Left ventricle myocardium superior (tissue), 1 donor: ENCODE measurements around the gene CHRDL2. TPM values are rescaled to one million over a fixed set of nuclear protein-coding genes. Genes with fewer than 3 reads are reported as not detected.
"Not testable (repeated sequence)": the region's sequence is repeated elsewhere in the genome, so short reads cannot be mapped to it uniquely, and the experiment has no call there.

ENCODE experiments used
- ATAC-seq: fragments of 200-7000 bp; cut with Tn5 transposase; one replicate; pipeline ENCODE4 v1.9.1; 2020; ENCODE audit warnings: mild to moderate bottlenecking, moderate library complexity
- DNase-seq: peaks from one replicate; pipeline ENCODE4 v3.0.0-alpha.2; 2020
- intact Hi-C: fragments of 100-400 bp; cut with micrococcal nuclease; formaldehyde crosslinking; loops from one replicate; pipeline ENCODE4 v1.11.0; 2022
- total RNA-seq: library from RNA; stranded (reverse); fragmentation: NEBNext Ultra II Directional; extraction: Animal tissue kit (Norgen Biotek cat#: 25700); gene quantifications from one replicate; pipeline ENCODE4 v1.2.1, GENCODE V29; 2021
- donor health status: DM: no; HTN: yes; CAD: no; lungs with severe emphysema.

The CHRDL2 gene
- total RNA-seq, 1 donor from 2014 or later, result 3.9 TPM

DNA sequence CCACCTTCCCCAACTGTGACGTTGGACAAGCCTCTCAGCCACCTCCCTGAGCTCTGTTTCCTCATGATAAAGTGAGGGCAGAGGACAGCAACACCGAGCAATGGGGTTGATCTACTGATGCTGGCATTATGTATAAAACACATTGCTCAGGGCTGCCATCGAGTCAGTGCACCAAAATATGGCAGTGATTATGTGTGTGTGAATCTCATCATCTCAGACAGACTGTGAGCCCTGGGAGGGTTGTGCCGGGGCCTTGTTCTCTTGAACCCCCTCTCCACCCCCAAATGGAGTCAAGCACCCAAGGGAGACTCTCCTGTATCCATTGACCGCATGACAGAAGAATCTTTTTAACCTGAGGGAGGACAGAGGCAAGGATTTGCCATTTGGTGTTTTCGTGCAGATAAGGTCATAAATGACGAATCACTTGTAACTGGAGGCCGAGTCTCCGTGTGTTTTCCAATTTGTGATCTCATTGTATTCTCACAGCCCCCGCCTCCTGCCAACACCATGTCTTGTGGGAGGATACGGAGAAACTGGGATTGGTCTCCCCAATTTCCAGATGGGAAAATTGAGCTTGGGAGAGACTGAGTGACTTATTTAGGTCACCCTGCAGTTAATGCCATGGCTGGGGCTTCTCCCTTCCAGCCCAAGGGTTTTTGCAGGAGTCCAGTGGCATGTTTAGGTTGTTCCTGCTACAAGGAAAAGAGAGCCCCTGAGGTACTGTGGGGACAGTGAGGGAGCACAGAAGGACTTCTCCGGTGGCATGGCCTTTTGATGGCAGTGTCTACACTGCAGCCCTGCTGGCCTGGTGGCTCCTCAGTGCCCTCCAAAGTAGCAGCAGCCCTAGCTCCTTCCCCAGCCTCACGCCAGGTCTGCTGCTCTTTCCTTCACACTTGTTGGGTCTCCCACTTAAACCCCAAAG lies 52.4 kb downstream of the CHRDL2 start:
- intact Hi-C loops, result no loop called here
- DNase-seq (no peak), ATAC-seq (peak; percentile 37)

GRCh38 chr11:74678041-74678440 lies 53.2 kb downstream of the CHRDL2 start:
- ATAC-seq (no peak), DNase-seq (no peak)
- intact Hi-C loops, result no loop called here

DNA sequence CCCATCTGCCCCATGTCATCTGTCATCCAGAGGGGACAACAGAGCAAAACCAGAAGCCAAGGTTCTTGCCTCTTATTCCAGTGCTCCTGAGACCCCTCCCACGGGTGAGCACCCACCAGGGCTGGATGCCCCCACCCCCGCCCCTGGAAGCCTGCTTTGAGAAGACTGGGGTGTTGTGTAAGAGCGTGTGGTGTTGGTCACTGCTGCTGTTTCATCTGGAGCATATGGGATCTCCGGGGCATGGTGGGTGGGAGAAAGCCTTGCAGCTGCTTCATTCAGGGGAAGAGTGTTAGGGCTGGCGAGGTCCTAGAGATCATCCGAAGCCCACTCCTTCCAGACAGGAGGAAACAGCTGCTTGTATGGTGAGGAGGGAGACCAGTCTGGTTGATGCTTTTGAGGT lies 54.1 kb downstream of the CHRDL2 start:
- DNase-seq, result no peak
- intact Hi-C loops, result no loop called here
- ATAC-seq, result no peak

GRCh38 chr11:74676596-74676995 lies 54.6 kb downstream of the CHRDL2 start:
- intact Hi-C loops, result no loop called here
- DNase-seq, result no peak
- no peak for ATAC-seq

GRCh38 chr11:74675761-74676160 lies 55.5 kb downstream of the CHRDL2 start:
- no peak for DNase-seq
- intact Hi-C loops, result no loop called here
- no peak for ATAC-seq

DNA sequence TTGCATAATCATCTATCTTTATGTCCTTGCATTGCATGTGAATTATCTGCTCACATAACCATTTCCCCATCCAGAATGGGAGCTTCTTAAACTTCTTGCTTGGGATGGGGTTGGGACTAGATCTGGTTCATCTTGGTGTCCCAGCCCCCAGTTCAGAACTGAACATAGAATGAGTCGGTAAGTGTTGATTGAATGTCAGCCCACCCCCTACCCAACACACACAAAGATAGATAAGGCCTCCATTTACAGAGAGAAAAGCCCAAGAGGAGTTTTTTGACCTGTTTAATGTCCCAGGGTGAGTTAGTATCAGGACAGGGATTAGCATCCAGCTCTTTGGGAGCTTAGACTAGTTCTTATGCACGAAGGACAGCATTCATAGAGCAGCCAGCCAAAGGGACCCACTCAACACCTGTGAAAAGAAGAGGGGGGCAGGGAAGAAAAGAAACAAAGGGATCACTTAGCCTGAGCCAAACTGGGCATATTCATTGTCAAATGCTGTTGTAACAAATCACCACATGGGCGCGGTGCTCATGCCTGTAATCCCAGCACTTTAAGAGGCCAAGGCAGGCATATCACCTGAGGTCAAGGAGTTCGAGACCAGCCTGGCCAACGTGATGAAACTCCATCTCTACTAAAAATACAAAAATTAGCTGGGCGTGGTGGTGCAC lies 57.4 kb downstream of the CHRDL2 start:
- DNase-seq (no peak), ATAC-seq (no peak)
- intact Hi-C loops, result no loop called here

DNA sequence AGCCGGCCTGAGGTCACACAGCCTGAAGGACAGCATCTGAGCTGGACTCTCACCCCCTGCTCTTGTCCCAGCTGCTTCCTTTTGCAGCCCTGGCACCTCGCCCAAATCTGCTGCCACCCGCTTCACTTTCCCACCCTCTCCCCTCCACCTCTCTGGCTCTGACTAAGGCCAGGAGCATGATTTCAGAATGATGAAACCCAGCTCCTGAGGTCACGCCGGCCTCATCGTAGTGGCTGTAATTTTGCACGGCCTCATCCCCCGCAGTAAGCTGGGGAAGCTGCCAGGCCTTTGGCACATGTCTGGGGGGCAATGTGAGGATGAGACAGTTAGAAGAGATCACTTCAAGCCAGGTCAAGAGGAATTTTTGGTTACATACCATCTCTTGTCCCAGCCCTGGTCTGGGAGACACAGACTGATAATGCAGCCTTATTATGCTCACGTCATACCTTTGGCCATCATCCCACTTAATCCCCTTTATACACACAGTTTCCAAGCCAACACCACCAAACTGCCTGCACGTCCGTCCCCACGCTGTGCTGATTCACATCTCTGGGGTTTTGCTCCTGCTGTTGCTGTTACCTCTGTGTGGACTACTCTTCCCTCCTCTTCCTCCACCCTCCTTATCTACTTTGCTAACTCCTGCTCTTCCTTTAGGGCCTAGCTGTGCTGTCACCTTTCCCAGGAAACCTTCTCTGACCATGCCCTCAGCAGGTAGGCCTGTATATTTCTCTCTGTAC lies 58.1 kb downstream of the CHRDL2 start:
- peak; percentile 88 for DNase-seq
- ATAC-seq, result peak; percentile 82
- intact Hi-C loops, result no loop called here

DNA sequence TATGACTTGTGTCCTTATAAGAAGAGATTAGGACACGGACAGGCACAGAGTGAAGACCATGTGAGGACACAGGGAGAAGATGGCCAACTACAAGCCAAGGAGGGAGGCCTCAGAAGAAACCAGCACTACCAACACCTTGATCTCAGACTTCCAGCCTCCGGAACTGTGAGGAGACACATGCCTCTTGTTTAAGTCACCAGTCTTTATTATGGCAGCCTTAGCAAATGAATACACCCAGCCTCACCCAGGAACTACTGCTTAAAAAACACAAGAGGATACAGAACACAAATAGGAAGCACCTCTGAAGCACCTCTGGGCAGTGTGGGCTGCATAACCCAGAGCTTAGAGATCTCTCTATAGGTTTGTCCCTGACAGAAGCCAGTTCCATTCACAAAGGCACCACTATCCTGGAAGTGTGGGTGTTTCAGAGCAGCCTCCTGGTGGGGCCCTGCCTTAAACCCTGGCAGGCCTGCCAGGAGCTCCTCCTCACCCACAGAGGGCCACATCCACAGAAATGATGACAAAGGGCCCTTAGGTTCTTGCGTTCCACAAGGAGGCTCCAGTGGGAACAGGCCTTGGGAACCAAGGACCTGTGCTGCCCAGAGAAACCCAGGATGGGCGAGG lies 58.8 kb downstream of the CHRDL2 start:
- intact Hi-C loops, result no loop called here
- ATAC-seq, result peak; percentile 9

GRCh38 chr11:74671520-74672196 lies 59.6 kb downstream of the CHRDL2 start:
- intact Hi-C loops, result no loop called here
- DNase-seq (no peak), ATAC-seq (no peak)

More for the DNA sequence above, 58.8 kb downstream of the CHRDL2 start:
- DNase-seq, result no peak

DNA sequence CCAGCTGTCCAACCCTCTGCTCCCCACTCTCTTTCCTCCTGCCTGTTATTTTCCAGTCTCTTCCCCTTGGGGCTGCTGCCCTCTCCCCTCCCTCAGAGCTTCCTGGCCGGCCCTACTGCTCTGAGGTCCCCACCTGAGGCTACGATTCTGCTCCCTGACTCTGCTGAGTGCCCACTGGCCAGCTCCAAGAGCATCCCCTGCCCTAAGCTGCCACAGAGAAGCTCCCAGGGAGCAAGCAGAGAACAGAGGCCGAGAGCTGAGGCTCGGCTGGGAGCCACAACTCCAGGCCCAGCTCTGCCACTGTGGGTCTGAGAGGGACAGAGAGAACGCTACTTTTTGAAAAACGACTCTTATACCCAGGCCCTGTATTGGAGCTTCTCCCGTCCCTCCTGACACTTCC lies 61.1 kb downstream of the CHRDL2 start:
- intact Hi-C loops, result no loop called here
- DNase-seq, result no peak
- no peak for ATAC-seq

DNA sequence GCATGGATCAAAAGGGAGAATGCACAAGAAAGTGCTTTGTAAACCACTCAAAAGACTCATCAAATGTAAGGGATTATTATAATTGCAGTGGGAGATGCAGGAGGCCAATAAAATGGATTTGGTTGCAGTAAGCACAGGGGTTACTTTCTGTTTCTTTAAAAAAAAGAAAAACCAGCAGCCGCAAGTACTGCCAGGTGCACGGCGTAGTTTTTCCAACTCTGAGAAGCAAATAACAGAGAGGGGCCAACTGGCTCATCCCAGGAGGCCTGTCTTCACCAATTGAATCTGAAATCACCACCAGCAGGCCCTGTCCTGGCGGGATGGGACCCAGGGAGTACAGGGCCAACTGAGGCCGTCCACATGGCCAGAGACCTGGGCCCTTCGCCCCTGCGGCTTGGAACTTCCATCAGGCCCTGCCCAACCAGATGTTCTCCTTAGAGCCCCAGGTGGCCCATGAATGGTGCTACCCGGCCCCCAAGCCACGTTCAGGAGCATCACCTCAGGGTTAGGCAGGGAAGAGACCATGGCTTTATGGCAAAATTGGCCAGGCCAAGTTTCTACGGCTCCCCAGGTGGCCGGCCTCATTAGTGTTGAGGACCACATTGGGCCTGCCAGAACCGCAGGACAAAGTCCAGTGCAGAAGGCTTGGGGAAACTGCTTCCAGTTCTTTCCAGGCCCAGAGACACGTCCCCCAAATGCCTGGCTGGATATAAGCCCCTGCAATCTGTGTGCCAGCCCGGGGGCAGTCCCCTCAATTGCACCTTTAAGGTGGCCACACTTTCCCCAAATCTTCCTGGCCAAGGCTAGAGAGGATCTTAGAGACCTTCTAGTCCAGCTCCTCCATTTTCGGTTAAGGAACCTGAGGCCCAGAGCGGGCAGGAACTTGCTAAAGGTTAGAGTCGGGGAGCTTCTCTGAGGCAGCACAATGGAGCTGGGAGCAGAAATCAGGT lies 61.7 kb downstream of the CHRDL2 start:
- intact Hi-C loops, result no loop called here
- peak; percentile 20 for ATAC-seq
- peak; percentile 55 for DNase-seq

DNA sequence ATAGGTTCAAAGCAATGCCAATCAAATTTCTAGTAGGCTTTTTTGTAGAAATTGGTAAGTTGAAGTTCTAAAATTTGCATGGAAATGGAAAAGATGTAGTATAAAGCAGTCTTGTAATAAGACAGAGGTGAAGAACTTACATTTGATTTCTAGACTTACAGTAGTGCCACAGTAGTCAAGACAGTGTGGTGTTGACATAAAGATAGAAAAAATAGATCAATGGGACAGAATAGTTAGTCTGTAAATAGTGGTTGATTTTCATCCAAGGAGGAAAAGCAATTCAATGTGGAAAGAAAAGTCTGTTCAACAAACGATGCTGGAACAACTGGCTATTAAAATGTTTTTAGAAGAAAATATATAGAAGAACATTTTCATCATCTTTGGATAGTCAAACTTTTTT lies 67.9 kb downstream of the CHRDL2 start:
- intact Hi-C loops, result no loop called here
- no peak for ATAC-seq

DNA sequence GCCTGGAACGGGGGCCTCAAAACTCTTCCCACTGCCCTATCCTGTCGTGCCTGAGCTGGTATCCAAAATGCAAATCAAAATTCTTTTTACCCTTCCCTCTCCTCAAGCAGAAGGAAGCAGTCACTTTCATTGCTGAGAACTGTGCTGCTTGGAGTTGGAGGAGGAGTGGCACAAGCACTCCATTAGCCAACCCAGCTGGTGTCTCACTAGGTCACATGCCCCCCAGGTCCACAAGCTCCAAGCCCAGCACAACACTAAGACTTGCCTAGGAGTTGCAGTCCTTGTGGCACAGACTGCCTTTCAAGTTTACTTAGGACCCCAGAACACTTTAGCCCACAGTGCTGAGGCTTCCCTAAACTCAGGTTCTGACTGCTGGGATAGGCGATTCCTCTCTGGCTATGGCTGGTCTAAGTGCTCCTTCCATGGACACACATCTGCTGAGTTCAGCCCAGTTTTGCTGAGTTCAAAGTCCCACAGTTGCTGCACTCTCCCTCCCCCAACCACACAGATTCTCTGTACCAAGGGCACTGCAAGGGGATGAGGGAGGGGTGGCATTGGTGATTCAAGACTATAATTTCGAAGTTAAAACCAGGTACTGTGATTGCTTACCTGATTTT lies 68.6 kb downstream of the CHRDL2 start:
- no peak for ATAC-seq
- DNase-seq, result no peak
- intact Hi-C loops, result no loop called here

More for the DNA sequence above, 67.9 kb downstream of the CHRDL2 start:
- no peak for DNase-seq

DNA sequence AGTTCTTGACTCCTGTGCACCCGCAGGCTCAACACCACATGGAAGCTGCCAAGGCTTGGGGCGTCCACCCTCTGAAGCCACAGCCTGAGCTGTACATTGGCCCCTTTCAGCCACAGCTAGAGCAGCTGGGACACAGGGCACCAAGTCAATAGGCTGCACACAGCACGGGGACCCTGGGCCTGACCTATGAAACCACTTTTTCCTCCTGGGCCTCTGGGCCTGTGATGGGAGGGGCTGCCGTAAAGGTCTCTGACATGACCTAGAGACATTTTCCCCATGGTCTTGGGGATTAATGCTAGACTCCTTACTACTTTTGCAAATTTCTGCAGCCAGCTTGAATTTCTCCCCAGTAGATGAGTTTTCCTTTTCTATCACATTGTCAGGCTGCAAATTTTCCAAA lies 72.1 kb downstream of the CHRDL2 start:
- intact Hi-C loops, ATAC-seq, DNase-seq: not testable (repeated sequence)

DNA sequence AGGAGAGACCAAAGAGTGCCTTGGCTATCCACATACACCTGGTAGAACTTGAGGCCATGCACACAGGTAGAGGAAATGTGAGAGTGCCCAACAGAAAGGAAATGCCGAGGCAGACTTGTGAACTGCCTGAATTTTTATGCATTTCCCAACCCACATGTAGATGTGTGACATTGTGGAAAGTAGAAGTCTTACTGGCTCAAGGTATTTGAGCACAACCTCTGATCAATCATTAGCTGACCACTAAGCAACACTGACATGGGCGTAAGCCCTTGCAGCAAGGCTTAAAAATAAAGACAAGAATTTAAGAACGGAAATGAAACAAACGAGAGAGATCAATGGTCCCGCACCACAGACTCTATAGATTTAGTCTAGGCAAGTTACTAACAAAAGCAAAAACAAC lies 76.2 kb downstream of the CHRDL2 start:
- no peak for ATAC-seq
- no peak for DNase-seq
- intact Hi-C loops, result no loop called here

DNA sequence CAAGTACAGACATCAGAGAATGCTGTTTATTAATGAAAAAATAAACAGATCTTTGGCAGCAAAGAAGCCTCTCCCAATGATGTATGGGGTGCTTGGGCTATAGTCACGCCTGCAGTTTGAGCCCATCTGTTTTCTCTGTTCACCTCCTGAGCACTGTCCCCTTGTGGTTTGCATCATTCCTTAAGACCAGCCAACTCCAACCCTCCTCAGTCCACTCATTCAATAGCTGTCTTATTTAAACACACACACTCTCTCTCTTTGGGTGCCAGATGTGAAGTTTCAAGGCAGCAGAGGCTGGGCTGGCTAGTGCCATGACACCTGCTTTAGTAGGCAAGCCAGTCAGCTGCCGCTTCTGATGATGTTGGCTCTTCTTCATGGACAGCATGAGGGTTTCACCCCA lies 80.7 kb downstream of the CHRDL2 start:
- DNase-seq, result peak; percentile 46
- peak; percentile 92 for ATAC-seq
- intact Hi-C loops, result no loop called here

GRCh38 chr11:74648894-74649293 lies 82.3 kb downstream of the CHRDL2 start:
- intact Hi-C loops, result no loop called here
- ATAC-seq (no peak), DNase-seq (no peak)
